Astrocyte (in vitro differentiated cells and primary cell): ENCODE data around the gene CTXND2. TPM values are rescaled to one million over a fixed set of nuclear protein-coding genes. Genes with fewer than 3 reads are reported as not detected.

Source experiments
- DNase-seq: peaks from one replicate; pipeline ENCODE4 v3.0.0-alpha.2; 2010; ENCODE audit warnings: low read depth
- FAIRE-seq: peaks from 2 replicates; lab custom pipeline; 2011; peaks lifted over from hg19 to GRCh38; lab: Jason Lieb, UNC
- H2AFZ ChIP-seq: 2 replicates; pipeline ENCODE4 v1.6.0; 2012; ENCODE audit warnings: low read depth, low read length, inconsistent platforms
- H3K27ac ChIP-seq: 2 replicates; pipeline ENCODE4 v1.5.1; 2011; ENCODE audit warnings: low read depth, low read length, inconsistent platforms
- H3K27me3 ChIP-seq: 2 replicates; pipeline ENCODE4 v1.6.0; 2011; ENCODE audit warnings: low read length, inconsistent platforms; ENCODE audit not compliant: insufficient read depth
- H3K36me3 ChIP-seq: 2 replicates; pipeline ENCODE4 v1.5.1; 2011; ENCODE audit warnings: low read length, inconsistent platforms; ENCODE audit not compliant: insufficient read depth
- H3K4me1 ChIP-seq: 2 replicates; pipeline ENCODE4 v1.5.1; 2011; ENCODE audit warnings: low read length, inconsistent platforms; ENCODE audit not compliant: insufficient read depth
- H3K4me2 ChIP-seq: 2 replicates; pipeline ENCODE4 v1.6.0; 2012; ENCODE audit warnings: low read length, inconsistent platforms
- H3K4me3 ChIP-seq: 2 replicates; pipeline ENCODE4 v1.5.1; 2011; ENCODE audit warnings: low read depth, mild to moderate bottlenecking, low read length, inconsistent platforms; ENCODE audit not compliant: insufficient read depth
- H3K79me2 ChIP-seq: 2 replicates; pipeline ENCODE4 v1.6.0; 2012; ENCODE audit warnings: mild to moderate bottlenecking, low read length, inconsistent platforms; ENCODE audit not compliant: insufficient read depth
- H3K9ac ChIP-seq: 2 replicates; pipeline ENCODE4 v1.6.0; 2012; ENCODE audit warnings: mild to moderate bottlenecking, low read length, inconsistent platforms
- H3K9me3 ChIP-seq: 2 replicates; pipeline ENCODE4 v1.5.1; 2012; ENCODE audit warnings: low read depth, mild to moderate bottlenecking, low read length, inconsistent platforms; ENCODE audit not compliant: insufficient read depth
- H4K20me1 ChIP-seq: 2 replicates; pipeline ENCODE4 v1.6.0; 2012; ENCODE audit warnings: low read length, inconsistent platforms; ENCODE audit not compliant: insufficient read depth
- H3K27ac Mint-ChIP-seq: one replicate; pipeline ENCODE4 v1.8.0; 2021; ENCODE audit warnings: mild to moderate bottlenecking, mixed read lengths; ENCODE audit not compliant: unreplicated experiment
- H3K27me3 Mint-ChIP-seq: one replicate; pipeline ENCODE4 v1.8.0; 2021; ENCODE audit warnings: low read depth, mixed read lengths; ENCODE audit not compliant: unreplicated experiment
- H3K36me3 Mint-ChIP-seq: one replicate; pipeline ENCODE4 v1.8.0; 2021; ENCODE audit warnings: low read depth, mixed read lengths; ENCODE audit not compliant: unreplicated experiment
- H3K4me1 Mint-ChIP-seq: one replicate; pipeline ENCODE4 v1.8.0; 2021; ENCODE audit warnings: low read depth, mixed read lengths; ENCODE audit not compliant: unreplicated experiment
- H3K4me3 Mint-ChIP-seq: one replicate; pipeline ENCODE4 v1.8.0; 2021; ENCODE audit warnings: mild to moderate bottlenecking, moderate library complexity, mixed read lengths; ENCODE audit not compliant: unreplicated experiment
- H3K9me3 Mint-ChIP-seq: one replicate; pipeline ENCODE4 v1.8.0; 2021; ENCODE audit warnings: mild to moderate bottlenecking, mixed read lengths; ENCODE audit not compliant: unreplicated experiment
- CTCF ChIP-seq: IDR thresholded peaks from 2 replicates; pipeline ENCODE4 v1.5.1; 2011; ENCODE audit warnings: low read depth, mild to moderate bottlenecking, inconsistent platforms, low read length, moderate library complexity; ENCODE audit not compliant: insufficient read depth
- EZH2 ChIP-seq: IDR thresholded peaks from 2 replicates; pipeline ENCODE4 v1.6.1; 2012; ENCODE audit warnings: mild to moderate bottlenecking, low read length, inconsistent platforms; ENCODE audit not compliant: insufficient read depth
- total RNA-seq: library from RNA; stranded (reverse); gene quantifications from 2 replicates; pipeline ENCODE4 v1.2.1, GENCODE V29; 2021

CTXND2 gene
- total RNA-seq, 1 donor from 2014 or later: not detected

GRCh38 chr1:150912623-150913022 lies 25.7 kb downstream of the CTXND2 start:
- TF ChIP-seq CTCF: no peak
- TF ChIP-seq EZH2: no peak
- no peak overlapping the region for H3K27ac Mint-ChIP-seq
- Histone ChIP-seq H2AFZ (no peak overlapping the region), H3K9ac (no peak overlapping the region), H4K20me1 (no peaks in the 10 kb centered on the region), H3K4me3 (no peak overlapping the region), H3K27me3 (no peaks in the 10 kb centered on the region), H3K4me2 (no peak overlapping the region), H3K36me3 (no peaks in the 10 kb centered on the region), H3K4me1 (no peaks in the 10 kb centered on the region), H3K27ac (no peak overlapping the region), H3K9me3 (no peaks in the 10 kb centered on the region), H3K79me2 (no peaks in the 10 kb centered on the region)
- FAIRE-seq: no peak
- peaks cover 4% of the 10 kb centered on the region for H3K9me3 Mint-ChIP-seq
- H3K36me3 Mint-ChIP-seq: no peaks in the 10 kb centered on the region
- no peaks in the 10 kb centered on the region for H3K4me1 Mint-ChIP-seq
- no peak overlapping the region for H3K4me3 Mint-ChIP-seq
- no peaks in the 10 kb centered on the region for H3K27me3 Mint-ChIP-seq
- DNase-seq: no peak

GRCh38 chr1:150917387-150917786 lies 30.5 kb downstream of the CTXND2 start:
- no peak overlapping the region for H3K9ac ChIP-seq
- Mint-ChIP-seq H3K9me3 (no peaks in the 10 kb centered on the region), H3K27ac (no peak overlapping the region), H3K27me3 (no peaks in the 10 kb centered on the region), H3K4me3 (no peak overlapping the region), H3K36me3 (no peaks in the 10 kb centered on the region), H3K4me1 (no peaks in the 10 kb centered on the region)
- no peaks in the 10 kb centered on the region for H3K4me1 ChIP-seq
- H3K27me3 ChIP-seq: no peaks in the 10 kb centered on the region
- H3K36me3 ChIP-seq: no peaks in the 10 kb centered on the region
- H3K79me2 ChIP-seq: no peaks in the 10 kb centered on the region
- no peaks in the 10 kb centered on the region for H4K20me1 ChIP-seq
- no peak overlapping the region for H3K27ac ChIP-seq
- FAIRE-seq (no peak), DNase-seq (no peak)
- H3K4me3 ChIP-seq: no peak overlapping the region
- no peaks in the 10 kb centered on the region for H3K9me3 ChIP-seq
- TF ChIP-seq CTCF (no peak), EZH2 (no peak)
- H3K4me2 ChIP-seq: no peak overlapping the region
- H2AFZ ChIP-seq: no peak overlapping the region

GRCh38 chr1:150922519-150922975 lies 35.6 kb downstream of the CTXND2 start:
- no peaks in the 10 kb centered on the region for H3K27me3 ChIP-seq
- no peak overlapping the region for H3K27ac ChIP-seq
- peak; percentile 95 for FAIRE-seq
- no peaks in the 10 kb centered on the region for H3K9me3 Mint-ChIP-seq
- H3K36me3 ChIP-seq: no peaks in the 10 kb centered on the region
- H2AFZ ChIP-seq: no peak overlapping the region
- H3K27ac Mint-ChIP-seq: peak overlapping the region; percentile 11
- no peak overlapping the region for H3K4me3 Mint-ChIP-seq
- no peaks in the 10 kb centered on the region for H3K36me3 Mint-ChIP-seq
- H3K4me2 ChIP-seq: peak overlapping the region; percentile 12
- H3K79me2 ChIP-seq: peaks cover 7% of the 10 kb centered on the region
- TF ChIP-seq EZH2 (no peak), CTCF (peak; percentile 87)
- no peaks in the 10 kb centered on the region for H3K4me1 ChIP-seq
- no peaks in the 10 kb centered on the region for H3K9me3 ChIP-seq
- peak; percentile 89 for DNase-seq
- H3K9ac ChIP-seq: no peak overlapping the region
- no peak overlapping the region for H3K4me3 ChIP-seq
- no peaks in the 10 kb centered on the region for H4K20me1 ChIP-seq
- no peaks in the 10 kb centered on the region for H3K27me3 Mint-ChIP-seq
- peaks cover 2% of the 10 kb centered on the region for H3K4me1 Mint-ChIP-seq
